HCT116 (cell line): ENCODE results near the gene GRHPR. TPM values are rescaled to one million over a fixed set of nuclear protein-coding genes. Genes with fewer than 3 reads are reported as not detected.

ENCODE experiments used
- ATAC-seq: fragments of 200-7000 bp; cut with Tn5 transposase; 2 replicates; pipeline ENCODE4 v1.9.1; 2020; ENCODE audit warnings: mild to moderate bottlenecking, moderate library complexity
- BruUV-seq: library from RNA; stranded (reverse); fragments of 400-500 nt; replicated peaks from 2 replicates; lab custom pipeline; 2021; lab: Mats Ljungman, UMichigan
- CTCF ChIA-PET: fragments of 300-600 bp; sonication (Branson Sonifier 250); formaldehyde crosslinking; loops from one replicate; lab custom pipeline; 2021; ENCODE audit warnings: antibody characterized with exemption; lab: Charles Lee
- POLR2A ChIA-PET: fragments of 300-600, 350-600 bp; sonication (Branson Sonifier 250); formaldehyde crosslinking; loops from one replicate; lab custom pipeline; 2021; ENCODE audit warnings: antibody characterized with exemption; lab: Charles Lee
- RAD21 ChIA-PET, 2 experiments: fragments of 300-600 bp; sonication (Branson Sonifier 250); formaldehyde crosslinking; loops; one replicate each; lab custom pipeline; 2023; ENCODE audit warnings: low total read pairs in 2 of 2; ENCODE audit not compliant: uncharacterized antibody in 2 of 2, unreplicated experiment in 2 of 2, low non-redundant PET in 1 of 2; lab: Charles Lee
- DNase-seq: peaks from one replicate; pipeline ENCODE4 v3.0.0-alpha.2; 2010; ENCODE audit warnings: low read depth, low spot score
- H2AFZ ChIP-seq: fragments of 200-600 bp; shearing (Covaris generic), sonication (generic); 2 replicates; pipeline ENCODE4 v1.6.1; 2017; ENCODE audit warnings: low read depth, mixed run types, mixed read lengths, antibody characterized with exemption, low read length; ENCODE audit not compliant: poor library complexity, severe bottlenecking
- H3K27ac ChIP-seq: 2 replicates; pipeline ENCODE4 v1.5.1; 2012; ENCODE audit warnings: low read depth, low read length
- H3K27me3 ChIP-seq: fragments of 200-600 bp; sonication (generic); 2 replicates; pipeline ENCODE4 v1.6.1; 2016; ENCODE audit warnings: mixed run types, low read length, mixed read lengths; ENCODE audit not compliant: insufficient read depth
- H3K36me3 ChIP-seq, 2 experiments: fragments of 200-500 bp in 1 of 2; fragments of 200-600 bp in 1 of 2; sonication (Bioruptor generic) in 1 of 2; sonication (generic) in 1 of 2; 2 replicates each; pipeline versions ENCODE4 v1.5.1 to v1.6.1; 2014 to 2016; ENCODE audit warnings: low read length in 2 of 2, inconsistent platforms in 1 of 2, mixed read lengths in 1 of 2, mixed run types in 1 of 2; ENCODE audit not compliant: insufficient read depth in 2 of 2, control insufficient read depth in 1 of 2
- H3K4me1 ChIP-seq, 2 experiments: fragments of 200-600 bp in 1 of 2; sonication (generic) in 1 of 2; 2 replicates each; pipeline versions ENCODE4 v1.5.1 to v1.6.1; 2012 to 2017; ENCODE audit warnings: low read length in 2 of 2, inconsistent platforms in 1 of 2, mild to moderate bottlenecking in 1 of 2, mixed read lengths in 1 of 2, mixed run types in 1 of 2, moderate library complexity in 1 of 2; ENCODE audit not compliant: insufficient read depth in 2 of 2, control insufficient read depth in 1 of 2
- H3K4me2 ChIP-seq: fragments of 200-600 bp; sonication (generic); 2 replicates; pipeline ENCODE4 v1.6.1; 2017; ENCODE audit warnings: mixed run types, low read length, mixed read lengths
- H3K4me3 ChIP-seq, 2 experiments: fragments of 200-600 bp in 1 of 2; sonication (generic) in 1 of 2; replicated peaks in 1 of 2; 2 replicates each; pipeline ENCODE4 v1.5.1; 2011 to 2016; ENCODE audit warnings: low read length in 2 of 2, control low read depth in 1 of 2, low read depth in 1 of 2, mild to moderate bottlenecking in 1 of 2, mixed read lengths in 1 of 2, mixed run types in 1 of 2
- H3K79me2 ChIP-seq: fragments of 200-600 bp; sonication (generic); 2 replicates; pipeline ENCODE4 v1.6.1; 2017; ENCODE audit warnings: mild to moderate bottlenecking, mixed run types, low read length, moderate library complexity, mixed read lengths; ENCODE audit not compliant: insufficient read depth
- H3K9ac ChIP-seq: fragments of 200-600 bp; sonication (generic); 2 replicates; pipeline ENCODE4 v1.6.1; 2016; ENCODE audit warnings: low read length, mixed read lengths
- H3K9me2 ChIP-seq: fragments of 200-600 bp; sonication (generic), shearing (Covaris generic); 2 replicates; pipeline ENCODE4 v1.6.1; 2017; ENCODE audit warnings: mixed run types, mild to moderate bottlenecking, moderate library complexity; ENCODE audit not compliant: insufficient read depth
- H3K9me3 ChIP-seq, 2 experiments: fragments of 200-500 bp in 1 of 2; fragments of 200-600 bp in 1 of 2; sonication (Bioruptor generic) in 1 of 2; sonication (generic) in 1 of 2; 2 replicates each; pipeline ENCODE4 v1.6.1; 2014 to 2017; ENCODE audit warnings: low read length in 2 of 2, mixed read lengths in 2 of 2, inconsistent platforms in 1 of 2, low read depth in 1 of 2, mild to moderate bottlenecking in 1 of 2, mixed run types in 1 of 2, moderate library complexity in 1 of 2; ENCODE audit not compliant: control insufficient read depth in 1 of 2, insufficient read depth in 1 of 2
- H4K20me1 ChIP-seq: fragments of 200-600 bp; sonication (generic), shearing (Covaris generic); 2 replicates; pipeline ENCODE4 v1.6.1; 2017; ENCODE audit warnings: mixed run types, mild to moderate bottlenecking, moderate library complexity; ENCODE audit not compliant: insufficient read depth
- CEBPB ChIP-seq: IDR thresholded peaks from 2 replicates; pipeline ENCODE4 v1.6.1; 2012; ENCODE audit warnings: low read depth
- EZH2 ChIP-seq: fragments of 200-600 bp; sonication (generic); IDR thresholded peaks from 2 replicates; pipeline ENCODE4 v1.6.1; 2017; ENCODE audit warnings: antibody characterized with exemption, mixed run types
- EZH2phosphoT487 ChIP-seq: fragments of 200-600 bp; IDR thresholded peaks from 2 replicates; pipeline ENCODE4 v1.6.1; 2018; ENCODE audit warnings: antibody characterized with exemption, borderline replicate concordance
- POLR2A ChIP-seq: IDR thresholded peaks from 2 replicates; pipeline ENCODE4 v1.7.0; 2011; ENCODE audit warnings: borderline replicate concordance; ENCODE audit not compliant: insufficient read depth, insufficient read length; ENCODE audit errors: extremely low read depth
- POLR2AphosphoS5 ChIP-seq: IDR thresholded peaks from 2 replicates; pipeline ENCODE4 v1.6.1; 2011; ENCODE audit warnings: mild to moderate bottlenecking, low read depth, low read length, moderate library complexity
- RAD21 ChIP-seq: IDR thresholded peaks from 2 replicates; pipeline ENCODE4 v1.6.1; 2012; ENCODE audit warnings: low read depth, mild to moderate bottlenecking
- SIN3A ChIP-seq: IDR thresholded peaks from 2 replicates; pipeline ENCODE4 v1.6.1; 2012; ENCODE audit warnings: low read depth
- SP1 ChIP-seq: IDR thresholded peaks from 2 replicates; pipeline ENCODE4 v1.6.1; 2012; ENCODE audit warnings: low read depth
- SRF ChIP-seq: IDR thresholded peaks from 2 replicates; pipeline ENCODE4 v1.6.1; 2012; ENCODE audit warnings: low read depth
- ZFX ChIP-seq: fragments of 450-650 bp; IDR thresholded peaks from 2 replicates; pipeline ENCODE4 v1.6.1; 2017
- ZNF274 ChIP-seq: fragments of 200-500 bp; sonication (Bioruptor generic); IDR thresholded peaks from 2 replicates; pipeline ENCODE4 v1.6.1; 2014; ENCODE audit warnings: mild to moderate bottlenecking, low read depth, low read length, inconsistent platforms
- intact Hi-C: fragments of 100-400 bp; cut with micrococcal nuclease; formaldehyde crosslinking; loops from 2 replicates; pipeline ENCODE4 v1.10.0; 2022
- total RNA-seq: library from RNA; stranded (reverse); gene quantifications from one replicate; pipeline ENCODE4 v1.2.1, GENCODE V29; 2021; ENCODE audit not compliant: unreplicated experiment
- TF ChIP-seq, protein P1 (sequence below): IDR thresholded peaks from 2 replicates; pipeline ENCODE4 v1.6.1; 2011; ENCODE audit warnings: mild to moderate bottlenecking, low read length, moderate library complexity; ENCODE audit not compliant: insufficient replicate concordance; ENCODE audit errors: extremely low read depth
- TF ChIP-seq, protein P2 (sequence below): IDR thresholded peaks from 2 replicates; pipeline ENCODE4 v1.6.1; 2012
- TF ChIP-seq, protein P3 (sequence below), 3 experiments: fragments of 200-600 bp in 1 of 3; sonication (generic) in 1 of 3; IDR thresholded peaks in 2 of 3; conservative IDR thresholded peaks in 1 of 3; 2 replicates each; pipeline ENCODE4 v1.5.1; 2012 to 2017; ENCODE audit warnings: low read depth in 2 of 3, low read length in 2 of 3, antibody characterized with exemption in 1 of 3, borderline replicate concordance in 1 of 3, control low read depth in 1 of 3, mild to moderate bottlenecking in 1 of 3, mixed read lengths in 1 of 3, mixed run types in 1 of 3, moderate library complexity in 1 of 3; ENCODE audit not compliant: insufficient read depth in 1 of 3

The GRHPR gene
- total RNA-seq, 1 experiment from 2014 or later: 106 TPM

DNA sequence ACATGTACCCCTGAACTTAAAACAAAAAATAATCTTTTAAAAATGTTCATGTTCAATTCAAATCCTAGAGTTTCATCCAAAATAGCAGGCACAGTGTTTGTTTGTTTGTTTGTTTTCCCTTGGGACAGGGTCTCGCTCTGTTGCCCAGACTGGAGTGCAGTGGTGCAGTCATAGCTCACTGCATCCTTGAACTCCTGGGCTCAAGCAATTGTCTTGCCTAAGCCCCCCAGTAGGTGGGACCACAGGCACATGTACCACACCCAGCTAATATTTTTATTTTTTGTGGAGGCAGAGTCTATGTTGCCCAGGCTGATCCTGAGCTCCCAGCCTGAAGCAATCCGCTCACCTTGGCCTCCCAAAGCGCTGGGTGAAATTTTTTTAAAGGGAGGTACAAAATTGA lies 58.3 kb downstream of the GRHPR start:
- BruUV-seq: no TSS peak
- Histone ChIP-seq H3K27ac (no peak overlapping the region), H4K20me1 (no peaks in the 10 kb centered on the region), H3K4me2 (no peak overlapping the region), H3K79me2 (peaks cover under 1% of the 10 kb centered on the region; the same call in 1 of the 2 replicates), H3K4me3 (no peak overlapping the region), H3K4me1 (peaks cover 31 to 64% of the 10 kb centered on the region in 2 experiments), H3K27me3 (no peaks in the 10 kb centered on the region), H3K9me2 (no peaks in the 10 kb centered on the region), H3K9me3 (no peaks in the 10 kb centered on the region; a peak in 1 of 4 replicates), H3K36me3 (no peaks in the 10 kb centered on the region), H2AFZ (no peak overlapping the region), H3K9ac (no peak overlapping the region)
- intact Hi-C loops: loop anchor here (10.0 kb wide), 4 partner anchors 104 to 914 kb away; partner anchors contain the start of gene ALDH1B1
- no peak for DNase-seq
- ChIA-PET CTCF (interaction anchor here (1.3 to 1.8 kb wide), 3 partner anchors 89 to 485 kb away, joined by 3 to 5 read pairs (median 5); no protein-coding TSS in a partner anchor), POLR2A (interaction anchor here (2.3 kb wide), 1 partner anchor 15 kb away, joined by 16 read pairs; the partner anchor contains the start of gene ZBTB5), RAD21 (no interaction called here)
- TF ChIP-seq RAD21 (no peak), EZH2phosphoT487 (no peak), SIN3A (no peak), POLR2A (no peak), POLR2AphosphoS5 (no peak), EZH2 (no peak), SRF (no peak), ZFX (no peak), CEBPB (no peak), SP1 (no peak), ZNF274 (no peak)
- TF ChIP-seq, protein P1, sequence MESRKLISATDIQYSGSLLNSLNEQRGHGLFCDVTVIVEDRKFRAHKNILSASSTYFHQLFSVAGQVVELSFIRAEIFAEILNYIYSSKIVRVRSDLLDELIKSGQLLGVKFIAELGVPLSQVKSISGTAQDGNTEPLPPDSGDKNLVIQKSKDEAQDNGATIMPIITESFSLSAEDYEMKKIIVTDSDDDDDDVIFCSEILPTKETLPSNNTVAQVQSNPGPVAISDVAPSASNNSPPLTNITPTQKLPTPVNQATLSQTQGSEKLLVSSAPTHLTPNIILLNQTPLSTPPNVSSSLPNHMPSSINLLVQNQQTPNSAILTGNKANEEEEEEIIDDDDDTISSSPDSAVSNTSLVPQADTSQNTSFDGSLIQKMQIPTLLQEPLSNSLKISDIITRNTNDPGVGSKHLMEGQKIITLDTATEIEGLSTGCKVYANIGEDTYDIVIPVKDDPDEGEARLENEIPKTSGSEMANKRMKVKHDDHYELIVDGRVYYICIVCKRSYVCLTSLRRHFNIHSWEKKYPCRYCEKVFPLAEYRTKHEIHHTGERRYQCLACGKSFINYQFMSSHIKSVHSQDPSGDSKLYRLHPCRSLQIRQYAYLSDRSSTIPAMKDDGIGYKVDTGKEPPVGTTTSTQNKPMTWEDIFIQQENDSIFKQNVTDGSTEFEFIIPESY: no peak
- TF ChIP-seq, protein P2, sequence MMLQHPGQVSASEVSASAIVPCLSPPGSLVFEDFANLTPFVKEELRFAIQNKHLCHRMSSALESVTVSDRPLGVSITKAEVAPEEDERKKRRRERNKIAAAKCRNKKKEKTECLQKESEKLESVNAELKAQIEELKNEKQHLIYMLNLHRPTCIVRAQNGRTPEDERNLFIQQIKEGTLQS: no peak
- TF ChIP-seq, protein P3, sequence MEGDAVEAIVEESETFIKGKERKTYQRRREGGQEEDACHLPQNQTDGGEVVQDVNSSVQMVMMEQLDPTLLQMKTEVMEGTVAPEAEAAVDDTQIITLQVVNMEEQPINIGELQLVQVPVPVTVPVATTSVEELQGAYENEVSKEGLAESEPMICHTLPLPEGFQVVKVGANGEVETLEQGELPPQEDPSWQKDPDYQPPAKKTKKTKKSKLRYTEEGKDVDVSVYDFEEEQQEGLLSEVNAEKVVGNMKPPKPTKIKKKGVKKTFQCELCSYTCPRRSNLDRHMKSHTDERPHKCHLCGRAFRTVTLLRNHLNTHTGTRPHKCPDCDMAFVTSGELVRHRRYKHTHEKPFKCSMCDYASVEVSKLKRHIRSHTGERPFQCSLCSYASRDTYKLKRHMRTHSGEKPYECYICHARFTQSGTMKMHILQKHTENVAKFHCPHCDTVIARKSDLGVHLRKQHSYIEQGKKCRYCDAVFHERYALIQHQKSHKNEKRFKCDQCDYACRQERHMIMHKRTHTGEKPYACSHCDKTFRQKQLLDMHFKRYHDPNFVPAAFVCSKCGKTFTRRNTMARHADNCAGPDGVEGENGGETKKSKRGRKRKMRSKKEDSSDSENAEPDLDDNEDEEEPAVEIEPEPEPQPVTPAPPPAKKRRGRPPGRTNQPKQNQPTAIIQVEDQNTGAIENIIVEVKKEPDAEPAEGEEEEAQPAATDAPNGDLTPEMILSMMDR (IDR thresholded peaks at IDR 0.05 in 2 of 3, conservative IDR thresholded peaks at IDR 0.05 in 1 of 3; ENCODE audit: borderline replicate concordance in 1 of 3, insufficient read depth in 1 of 3, low read depth in 2 of 3, low read length in 2 of 3): no peak
- no peak for ATAC-seq
